GM18498 (cell line): ENCODE results near the gene SEMA3B.
"Not testable (repeated sequence)": the region's sequence is repeated elsewhere in the genome, so short reads cannot be mapped to it uniquely, and the experiment has no call there.

Experiments
- ATAC-seq: cut with Tn5 transposase; IDR thresholded peaks from one replicate; pipeline ENCODE4 v1.9.1; 2021; ENCODE audit warnings: mild to moderate bottlenecking, moderate library complexity; ENCODE audit not compliant: unreplicated experiment

Gene SEMA3B

DNA sequence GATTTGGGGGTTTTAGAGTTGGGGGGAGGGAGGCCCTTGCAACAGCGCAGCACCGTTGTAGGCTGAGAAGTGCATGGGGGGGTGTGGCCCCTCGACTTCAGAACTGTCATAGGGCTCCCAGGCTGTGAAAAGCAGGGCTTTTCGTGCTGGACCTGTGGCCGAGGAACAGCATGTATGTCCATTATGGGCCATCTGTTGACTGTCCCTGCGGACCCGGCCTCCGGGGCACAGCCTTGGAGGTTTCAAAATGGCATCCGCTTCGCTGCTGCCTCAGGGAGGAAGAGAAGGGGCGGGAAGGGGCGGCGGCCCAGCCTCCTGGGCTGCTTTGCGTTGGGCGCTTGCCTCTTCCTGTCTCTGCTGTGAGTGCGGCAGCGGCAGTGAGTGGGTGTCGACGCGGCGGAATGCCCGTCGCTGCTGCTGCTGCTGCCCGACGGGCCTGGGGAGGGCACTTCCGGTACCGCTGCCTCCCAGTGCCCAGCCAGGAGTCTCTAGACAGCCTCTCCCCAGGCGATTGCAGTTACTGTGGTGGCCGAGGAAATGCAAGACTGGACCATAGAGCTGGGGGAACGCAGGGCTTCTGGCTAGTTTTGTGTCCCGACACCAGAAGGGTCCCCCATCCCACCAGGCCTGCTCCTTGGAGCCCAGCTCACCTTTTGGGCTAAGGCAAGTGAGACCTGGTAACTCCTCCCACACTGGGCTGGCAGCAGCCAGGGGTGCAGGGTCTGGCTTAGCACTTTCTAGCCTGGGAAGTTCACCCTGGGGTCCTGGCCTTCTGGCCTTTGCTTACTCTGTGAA, 31.0 kb upstream of the SEMA3B start:
- ATAC-seq = peak; percentile 38

DNA sequence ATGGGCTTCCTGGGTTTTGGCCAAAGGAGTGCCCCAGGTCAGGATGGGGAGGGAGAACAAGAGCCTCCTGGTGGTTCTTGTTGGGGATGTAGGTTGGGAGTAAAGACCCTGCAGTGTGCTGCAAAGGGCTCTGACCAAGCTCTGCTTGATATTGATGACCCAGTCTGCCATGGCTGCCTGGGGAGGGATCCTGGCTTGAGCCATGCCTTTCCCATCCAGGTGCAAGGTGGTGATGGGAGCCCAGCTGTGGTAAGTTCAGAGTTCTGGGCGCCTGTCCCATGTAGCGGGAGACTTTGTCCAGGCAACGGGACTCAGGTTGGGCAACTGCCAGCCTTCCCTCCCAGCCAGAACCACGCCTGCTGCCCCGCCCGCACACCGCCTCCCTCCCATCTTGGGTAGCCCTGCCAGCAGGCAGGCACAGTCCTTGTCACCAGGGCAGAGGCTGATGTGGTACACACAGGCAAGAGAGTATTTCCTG, 30.4 kb upstream of the SEMA3B start:
- ATAC-seq = no peak

DNA sequence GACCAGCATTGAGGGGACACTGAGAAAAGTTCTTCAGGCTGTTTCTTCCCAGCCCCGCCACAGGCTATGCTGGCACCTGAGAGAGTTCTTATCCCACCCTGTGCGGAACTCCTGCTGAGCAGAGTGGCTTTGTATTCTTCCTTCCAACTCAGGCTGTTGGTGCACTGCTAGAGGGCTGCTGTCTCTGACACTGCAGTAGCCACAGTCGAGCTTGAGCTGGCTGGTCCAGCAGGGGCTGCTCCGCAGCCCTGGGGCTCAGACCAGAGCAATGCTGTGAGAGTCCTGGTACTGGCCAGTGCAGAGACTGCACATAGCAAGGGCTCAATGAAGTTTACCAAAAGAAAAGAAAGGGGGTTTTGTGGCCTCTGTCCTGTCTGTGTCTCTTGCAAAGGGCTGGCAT, 29.3 kb upstream of the SEMA3B start:
- ATAC-seq = no peak

DNA sequence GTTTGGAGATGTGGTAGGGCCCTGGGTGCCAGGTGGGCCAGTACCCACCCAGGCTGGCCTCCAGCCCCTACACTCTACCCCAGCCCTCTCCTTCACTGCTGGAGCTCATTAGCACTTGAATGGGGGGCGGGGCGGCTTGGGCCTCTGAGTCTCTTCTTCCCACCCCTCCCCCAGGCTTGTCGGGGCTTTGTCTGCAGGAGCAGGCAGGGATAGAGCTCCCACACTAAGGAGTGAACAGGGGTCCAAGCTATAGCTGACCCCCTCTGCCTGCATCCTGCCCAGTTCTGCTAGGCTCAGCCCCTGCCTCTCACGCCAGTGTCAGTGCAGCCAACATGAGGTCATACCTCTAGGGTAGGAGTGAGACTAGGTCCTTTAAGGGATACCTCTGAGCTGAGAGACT, 27.8 kb upstream of the SEMA3B start:
- no peak for ATAC-seq

DNA sequence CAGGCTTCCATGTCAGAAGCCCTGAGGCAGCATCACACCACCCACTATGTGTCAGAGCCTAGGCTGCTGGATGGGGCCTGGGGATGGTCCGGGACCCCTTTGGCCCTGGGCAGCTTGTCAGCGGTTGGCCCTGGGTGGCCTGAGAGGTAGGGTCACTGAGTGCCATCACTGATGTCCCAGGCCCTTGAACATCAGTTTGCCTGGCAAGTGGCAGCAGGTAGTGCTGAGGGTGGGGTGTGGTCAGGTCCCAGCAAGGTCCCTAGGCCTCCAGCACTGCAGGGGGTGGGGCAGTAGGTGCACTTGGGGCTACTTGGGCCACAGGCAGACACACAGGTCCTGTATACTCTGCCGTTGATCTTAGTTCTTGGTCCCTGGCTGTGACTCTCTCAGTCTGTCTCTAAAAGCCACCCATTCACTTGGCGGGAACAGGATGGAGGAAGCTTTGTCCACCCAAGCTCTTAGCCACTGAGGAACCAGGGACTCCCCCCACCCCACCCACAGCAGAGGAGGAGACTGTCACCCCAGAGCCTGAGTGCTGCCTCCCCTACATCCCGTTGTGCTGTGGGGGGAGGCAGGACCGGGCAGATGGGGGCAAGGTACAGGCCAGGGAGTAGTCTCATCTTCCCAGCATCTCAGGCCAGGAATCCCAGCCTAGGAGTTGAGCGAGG, 27.1 kb upstream of the SEMA3B start:
- ATAC-seq = no peak

DNA sequence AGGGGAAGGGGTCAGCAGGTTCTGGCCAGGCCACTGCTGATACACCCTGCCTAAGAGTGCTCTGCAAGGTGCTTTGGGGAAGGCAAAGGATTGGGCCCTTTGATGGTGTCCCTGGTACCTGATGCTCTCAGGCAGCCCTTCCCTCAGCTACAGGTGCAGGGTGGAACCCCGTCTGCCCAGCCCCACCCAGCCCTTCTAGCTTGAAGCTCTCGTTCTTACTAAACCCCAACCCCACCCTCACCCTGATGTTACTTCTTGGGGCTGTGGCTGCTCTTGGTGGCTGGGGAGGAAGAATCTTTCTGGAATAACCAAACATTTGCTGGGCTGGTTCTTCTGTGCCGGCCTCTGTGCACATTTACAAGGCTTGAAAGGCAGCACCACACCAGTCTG, 26.6 kb upstream of the SEMA3B start:
- no peak for ATAC-seq

DNA sequence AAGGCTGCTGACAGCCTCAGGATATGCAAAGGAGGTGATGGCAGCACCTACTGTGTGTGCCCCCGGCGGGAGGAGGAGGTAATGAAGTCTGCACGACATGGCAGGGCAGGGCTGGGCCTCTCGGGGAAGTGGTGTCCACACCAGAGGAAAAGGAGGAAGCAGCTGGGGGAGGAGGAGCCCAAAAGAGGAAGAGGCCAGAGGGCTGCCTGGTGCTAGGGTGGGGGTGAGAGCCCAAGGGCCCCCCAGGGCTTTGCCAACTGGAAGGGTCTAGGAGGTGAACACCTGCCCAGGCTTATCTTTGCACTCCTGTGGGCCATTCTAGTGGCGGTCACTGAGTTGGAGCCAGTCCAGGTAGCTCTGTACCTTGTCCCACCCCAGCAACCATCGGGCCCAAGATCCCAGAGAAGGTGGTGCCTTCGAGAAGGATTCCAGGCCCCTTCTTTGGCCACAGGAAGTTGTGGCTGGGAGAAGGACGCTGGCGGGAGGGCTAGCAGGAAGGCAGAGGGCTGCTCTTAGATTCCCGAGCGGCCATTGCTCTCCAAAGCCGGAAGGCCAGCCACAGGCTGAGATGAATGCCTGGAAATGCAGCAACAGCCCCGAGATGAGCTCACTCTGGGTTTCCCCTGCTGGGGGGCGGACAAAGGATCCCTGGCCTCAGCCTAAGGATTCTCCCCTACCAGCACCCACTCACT, 25.9 kb upstream of the SEMA3B start:
- ATAC-seq = no peak

DNA sequence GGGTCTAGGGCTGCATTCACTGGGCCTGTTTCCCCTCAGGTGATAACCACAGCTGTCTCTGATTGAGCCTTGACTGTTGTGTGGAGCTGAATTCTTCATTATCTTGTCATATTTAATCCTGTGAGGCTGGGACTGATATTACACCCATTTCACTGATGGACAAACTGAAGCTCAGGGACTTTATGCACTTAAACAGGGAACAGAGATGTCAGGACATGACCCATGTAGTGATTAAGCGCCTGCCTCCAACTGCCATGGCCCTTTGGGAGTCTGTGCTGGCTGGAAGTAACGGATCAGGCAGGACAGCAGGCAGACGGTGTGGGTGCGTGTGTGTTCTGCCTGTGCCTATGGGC, 25.4 kb upstream of the SEMA3B start:
- ATAC-seq = no peak

DNA sequence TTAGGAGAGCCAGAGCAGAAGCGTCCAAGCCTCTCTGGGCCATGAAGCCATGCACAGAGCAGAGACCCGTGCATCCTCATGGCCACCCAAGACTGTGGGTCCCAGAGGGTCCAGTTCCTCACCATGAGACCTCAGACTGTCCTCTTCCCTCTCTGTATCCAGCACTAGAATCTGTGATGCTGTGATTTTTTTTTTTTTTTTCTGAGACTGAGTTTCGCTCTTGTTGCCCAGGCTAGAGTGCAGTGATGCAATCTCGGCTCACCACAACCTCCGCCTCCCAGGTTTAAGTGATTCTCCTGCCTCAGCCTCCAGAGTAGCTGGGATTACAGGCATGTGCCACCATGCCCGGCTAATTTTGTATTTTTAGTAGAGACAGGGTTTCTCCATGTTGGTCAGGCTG, 24.1 kb upstream of the SEMA3B start:
- ATAC-seq = not testable (repeated sequence)

DNA sequence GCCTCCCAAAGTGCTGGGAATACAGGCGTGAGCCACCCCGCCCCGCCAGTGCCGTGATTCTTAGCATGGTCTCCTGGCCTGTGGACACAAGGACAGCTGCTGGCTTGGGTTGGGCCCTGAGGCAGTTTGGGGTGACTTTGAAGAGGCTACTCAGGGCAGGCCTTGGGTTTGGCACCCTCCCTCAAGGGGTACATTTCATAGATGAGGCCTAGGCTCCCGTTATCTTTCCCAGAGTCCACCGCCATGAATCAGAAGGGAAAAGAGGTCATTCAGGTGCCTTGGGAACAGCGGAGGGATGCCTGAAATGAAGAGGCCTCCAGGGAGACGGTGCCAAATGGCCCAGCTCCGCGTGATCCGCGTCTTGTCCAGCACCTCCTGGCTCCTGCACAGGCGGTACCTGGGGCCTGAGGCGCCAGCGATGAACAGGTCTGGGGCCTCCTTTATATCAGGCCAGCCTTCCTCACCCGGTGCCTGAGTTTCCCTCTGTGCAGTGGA, 23.6 kb upstream of the SEMA3B start:
- ATAC-seq = no peak

DNA sequence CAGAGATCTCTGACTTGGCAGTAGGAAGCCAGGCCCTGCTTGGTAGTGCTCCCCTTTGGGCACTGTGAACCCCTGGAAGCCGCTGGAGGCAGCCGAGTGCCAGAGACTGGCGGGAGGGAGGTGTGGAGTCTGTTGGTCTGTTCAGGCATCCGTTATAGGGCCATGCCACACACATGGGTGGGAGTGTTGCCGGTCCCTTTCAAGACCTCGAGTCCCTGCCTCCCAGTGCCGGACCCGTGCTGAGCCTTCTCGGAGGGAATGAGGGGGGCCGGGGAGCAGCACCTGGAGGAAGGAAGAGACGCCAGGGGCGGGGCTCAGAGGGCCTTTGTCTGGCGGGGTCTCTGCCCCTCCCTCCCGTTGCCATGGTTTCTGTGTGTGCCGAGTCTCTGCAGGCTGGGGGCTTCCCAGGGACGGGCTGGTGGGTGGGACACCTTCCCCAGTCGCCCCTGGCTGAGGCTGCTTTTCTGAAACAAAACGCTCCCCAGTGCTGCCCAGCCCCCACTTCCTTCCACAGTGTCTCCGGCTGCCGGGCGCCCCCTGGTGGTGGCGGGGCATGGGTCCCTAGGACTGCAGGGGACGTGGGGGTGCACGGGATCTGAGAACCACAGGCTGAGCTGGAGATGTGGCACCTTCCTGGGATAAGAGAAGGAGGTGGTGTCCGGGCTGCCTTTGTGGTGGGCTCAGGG, 23.0 kb upstream of the SEMA3B start:
- ATAC-seq = peak; percentile 68

DNA sequence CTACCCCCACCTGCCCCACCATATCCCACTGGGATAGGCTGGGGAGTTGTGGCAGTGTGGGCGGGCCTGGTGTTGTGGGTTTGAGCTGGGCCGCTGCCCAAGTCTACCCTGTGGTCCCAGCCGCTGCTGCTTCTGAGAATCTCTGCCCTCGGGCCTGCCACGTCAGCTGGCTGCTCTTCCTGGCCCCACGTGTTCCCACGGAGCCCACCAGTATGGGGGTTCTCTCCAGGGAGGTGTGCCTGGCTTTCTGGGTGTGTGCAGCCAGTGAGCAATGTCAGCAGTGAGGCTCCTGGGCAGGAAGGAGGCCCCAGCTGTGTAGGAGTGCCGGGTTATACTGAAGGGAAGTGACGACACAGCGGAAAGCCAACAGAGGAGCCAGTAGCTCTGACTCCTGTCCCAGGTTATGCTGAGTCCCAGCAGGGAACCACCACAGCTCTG, 22.4 kb upstream of the SEMA3B start:
- peak; percentile 52 for ATAC-seq

DNA sequence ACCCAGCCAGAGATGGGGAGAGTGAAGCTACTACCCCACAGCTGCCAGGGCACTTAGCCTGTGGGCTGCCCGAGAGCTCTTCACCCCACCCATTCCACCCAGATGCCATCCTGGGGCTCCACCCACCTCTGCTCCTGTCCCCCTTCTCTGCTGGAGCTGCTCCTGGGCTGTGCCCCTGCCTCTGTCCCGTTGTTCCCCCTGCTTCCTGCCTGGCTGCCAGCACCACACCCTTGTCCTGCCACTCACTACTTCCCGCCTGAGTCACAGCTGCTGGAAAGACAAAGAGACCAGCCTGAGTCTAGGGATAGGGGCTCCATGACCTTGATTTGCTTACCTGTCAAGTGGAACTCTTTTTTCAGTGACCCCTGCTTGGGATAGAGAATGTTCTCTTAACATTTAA, 20.6 kb upstream of the SEMA3B start:
- ATAC-seq = no peak

DNA sequence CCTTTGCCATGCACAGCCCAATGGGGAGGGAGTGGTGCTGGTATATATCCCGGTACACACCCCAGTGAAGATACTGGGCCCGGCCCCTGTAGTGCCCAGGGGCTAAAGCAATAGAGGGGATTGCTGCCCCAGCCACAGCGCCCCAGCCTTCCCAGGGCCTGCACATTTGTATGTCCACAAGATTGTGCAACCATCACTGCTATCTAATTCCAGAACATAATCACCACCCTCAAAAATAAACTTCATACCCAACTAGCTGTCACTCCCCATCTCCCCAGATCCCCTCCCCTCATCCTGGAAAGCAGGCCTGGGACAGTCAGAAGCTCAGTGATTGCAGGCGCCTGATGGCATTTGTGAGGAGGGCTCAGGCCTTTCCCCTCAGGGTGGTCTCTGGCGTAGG, 19.5 kb upstream of the SEMA3B start:
- no peak for ATAC-seq

DNA sequence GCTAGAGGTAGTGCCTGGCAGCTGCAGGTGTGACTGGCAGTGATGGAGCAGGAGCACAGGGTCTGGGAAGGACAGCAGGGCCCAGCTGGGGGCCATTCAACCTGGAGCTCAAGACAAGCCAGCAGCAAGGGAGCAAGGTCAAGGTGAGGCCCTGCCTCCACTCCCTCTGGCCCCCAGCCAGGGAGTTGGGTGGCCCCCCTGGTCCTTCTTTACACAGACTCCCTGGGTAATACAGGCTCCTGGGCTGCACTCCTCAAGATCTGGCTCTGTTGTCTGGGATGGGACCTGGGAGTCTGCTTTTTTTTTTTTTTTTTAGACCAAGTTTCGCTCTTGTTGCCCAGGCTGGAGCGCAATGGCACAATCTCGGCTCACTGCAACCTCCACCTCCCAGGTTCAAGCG, 18.4 kb upstream of the SEMA3B start:
- ATAC-seq = no peak

DNA sequence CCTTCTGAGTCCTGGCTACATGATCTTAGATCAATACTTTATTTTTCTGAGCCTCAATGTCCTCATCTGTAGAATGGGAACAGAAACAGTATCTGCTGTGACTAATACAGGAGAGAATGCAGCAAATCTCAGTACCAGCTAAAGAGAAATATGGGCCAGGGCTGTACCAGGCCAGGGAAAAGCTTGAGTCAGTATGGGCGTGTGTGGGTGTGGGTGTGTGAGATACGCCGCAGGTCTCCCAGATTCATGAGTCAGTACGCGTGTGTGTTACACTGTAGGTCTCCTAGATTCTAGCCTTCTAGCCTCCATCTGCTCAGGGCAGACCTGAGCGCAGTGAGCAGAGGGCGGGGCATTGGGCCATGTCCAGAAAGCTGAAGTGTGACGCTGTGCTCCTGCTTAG, 17.7 kb upstream of the SEMA3B start:
- no peak for ATAC-seq

DNA sequence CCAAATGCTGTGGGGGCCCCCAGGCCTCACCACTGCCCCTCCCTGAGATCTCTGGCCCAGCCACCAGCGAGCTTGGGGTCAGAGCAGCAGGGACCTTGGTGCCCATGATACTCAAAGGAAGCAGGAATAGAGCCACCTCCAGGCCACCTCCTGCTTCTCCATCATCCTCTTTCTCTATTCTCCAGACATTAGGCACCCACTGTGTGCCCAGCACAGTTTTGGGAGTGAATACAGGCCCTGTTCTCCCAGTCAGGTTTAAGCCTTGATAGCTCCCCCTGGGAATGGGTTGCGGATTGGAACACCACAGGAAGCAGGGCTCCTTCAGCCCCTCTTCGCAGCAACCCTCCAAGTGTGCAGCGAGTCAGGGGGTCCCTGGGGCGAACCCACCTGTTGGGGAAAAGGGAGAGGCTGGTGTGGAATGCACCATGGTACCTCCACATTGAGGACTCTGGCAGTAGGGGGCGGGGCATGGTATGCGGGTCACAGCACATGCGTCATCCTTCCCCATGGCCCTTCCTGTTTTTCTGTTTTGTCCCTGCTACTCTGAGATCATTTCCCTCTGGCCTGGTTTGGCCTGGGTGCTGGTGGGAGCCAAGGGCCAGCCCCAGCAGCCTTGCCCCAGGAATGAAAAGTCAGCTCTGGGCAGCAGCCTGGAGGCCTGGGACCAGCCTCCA, 14.2 kb upstream of the SEMA3B start:
- no peak for ATAC-seq

DNA sequence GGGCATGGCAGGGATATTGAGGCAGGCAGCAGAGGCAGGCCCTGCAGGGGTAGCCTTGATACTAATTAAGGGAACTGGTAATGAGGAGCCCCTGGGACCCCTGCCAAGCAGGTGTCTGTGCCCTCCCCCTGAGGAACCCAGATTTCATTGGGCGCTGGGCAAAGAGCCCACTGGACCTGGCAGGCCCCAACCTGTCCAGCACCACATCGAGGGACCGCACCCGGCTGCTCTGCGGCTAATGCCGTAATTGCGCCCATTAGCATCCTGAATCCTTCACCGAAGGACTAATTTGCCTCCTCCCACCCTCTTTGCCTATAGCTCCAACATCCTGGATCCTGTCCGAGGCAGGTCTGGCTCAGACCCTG, 13.7 kb upstream of the SEMA3B start:
- ATAC-seq = no peak

DNA sequence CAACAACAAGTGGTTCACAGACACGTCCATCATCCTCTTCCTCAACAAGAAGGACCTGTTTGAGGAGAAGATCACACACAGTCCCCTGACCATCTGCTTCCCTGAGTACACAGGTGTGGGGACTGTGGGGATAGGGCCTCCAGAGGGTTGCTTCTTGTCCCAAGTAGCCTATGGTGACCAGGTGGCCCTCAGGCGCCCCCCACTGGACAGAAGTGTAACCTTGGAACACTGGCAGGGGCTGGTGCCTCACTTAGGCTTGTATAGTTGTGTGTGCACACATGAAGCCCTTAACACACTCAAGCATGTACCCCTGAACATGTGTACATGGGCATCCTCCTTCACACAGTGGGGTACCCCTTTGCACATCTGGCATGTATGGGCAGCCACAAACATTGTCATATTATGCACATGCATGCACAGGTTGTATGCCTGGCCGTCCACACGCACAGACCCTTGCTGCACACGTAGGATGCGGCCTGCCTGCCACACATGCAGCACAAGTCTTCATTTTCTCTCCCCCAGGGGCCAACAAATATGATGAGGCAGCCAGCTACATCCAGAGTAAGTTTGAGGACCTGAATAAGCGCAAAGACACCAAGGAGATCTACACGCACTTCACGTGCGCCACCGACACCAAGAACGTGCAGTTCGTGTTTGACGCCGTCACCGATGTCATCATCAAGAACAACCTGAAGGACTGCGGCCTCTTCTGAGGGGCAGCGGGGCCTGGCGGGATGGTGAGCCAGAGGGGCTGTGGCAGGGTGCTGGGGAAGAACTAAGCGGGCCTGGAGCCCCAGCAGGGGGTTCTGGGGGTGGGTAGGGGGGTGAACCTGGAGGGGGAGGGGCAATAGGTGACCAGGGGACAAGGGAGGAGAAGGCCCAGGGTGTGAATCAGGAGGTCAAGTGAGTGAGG, 11.7 kb upstream of the SEMA3B start:
- no peak for ATAC-seq
